Measurements from ENCODE around the gene SLC9C1.

DNA sequence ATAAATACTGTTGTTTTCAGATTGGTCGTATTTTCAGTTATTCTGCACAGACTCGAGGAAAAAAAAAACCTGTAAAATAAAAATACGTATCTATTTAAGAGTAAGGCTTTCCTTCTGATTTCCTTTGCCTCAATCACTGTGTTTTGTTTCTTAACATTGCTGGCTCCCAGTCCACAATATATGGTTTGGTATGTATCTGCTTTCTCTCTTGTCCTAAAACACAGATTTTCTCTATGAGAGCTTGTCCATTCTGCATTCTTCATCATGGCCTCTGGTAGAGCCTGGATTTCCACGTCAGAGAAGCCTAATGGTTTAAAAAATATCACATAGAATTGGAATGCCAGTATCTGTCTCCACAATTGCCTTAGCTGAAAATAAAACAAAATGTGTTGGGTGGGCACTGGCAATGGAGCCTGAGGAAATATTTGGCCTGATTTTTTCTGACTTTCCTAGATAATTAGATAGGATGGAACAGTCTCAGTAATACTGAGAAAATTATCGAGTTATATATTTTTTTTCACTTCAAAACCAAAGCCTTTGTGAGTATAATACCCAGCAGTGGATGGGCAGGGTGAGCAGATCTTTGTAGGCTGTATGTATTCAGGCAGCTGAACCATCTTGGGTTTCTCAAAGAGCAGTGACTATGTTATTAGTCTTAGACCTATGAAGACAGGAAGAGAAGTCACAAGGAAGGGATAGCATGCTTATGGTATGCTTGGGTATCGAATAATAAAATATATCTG, 40.8 kb upstream of the SLC9C1 start:
- TF ChIP-seq ZFX (IDR thresholded peaks at IDR 0.05; ENCODE audit: borderline replicate concordance) = no peak
- TF ChIP-seq, protein P1, sequence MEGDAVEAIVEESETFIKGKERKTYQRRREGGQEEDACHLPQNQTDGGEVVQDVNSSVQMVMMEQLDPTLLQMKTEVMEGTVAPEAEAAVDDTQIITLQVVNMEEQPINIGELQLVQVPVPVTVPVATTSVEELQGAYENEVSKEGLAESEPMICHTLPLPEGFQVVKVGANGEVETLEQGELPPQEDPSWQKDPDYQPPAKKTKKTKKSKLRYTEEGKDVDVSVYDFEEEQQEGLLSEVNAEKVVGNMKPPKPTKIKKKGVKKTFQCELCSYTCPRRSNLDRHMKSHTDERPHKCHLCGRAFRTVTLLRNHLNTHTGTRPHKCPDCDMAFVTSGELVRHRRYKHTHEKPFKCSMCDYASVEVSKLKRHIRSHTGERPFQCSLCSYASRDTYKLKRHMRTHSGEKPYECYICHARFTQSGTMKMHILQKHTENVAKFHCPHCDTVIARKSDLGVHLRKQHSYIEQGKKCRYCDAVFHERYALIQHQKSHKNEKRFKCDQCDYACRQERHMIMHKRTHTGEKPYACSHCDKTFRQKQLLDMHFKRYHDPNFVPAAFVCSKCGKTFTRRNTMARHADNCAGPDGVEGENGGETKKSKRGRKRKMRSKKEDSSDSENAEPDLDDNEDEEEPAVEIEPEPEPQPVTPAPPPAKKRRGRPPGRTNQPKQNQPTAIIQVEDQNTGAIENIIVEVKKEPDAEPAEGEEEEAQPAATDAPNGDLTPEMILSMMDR (IDR thresholded peaks at IDR 0.05) = no peak

Measured in 22Rv1 (cell line).